Panc1 (cell line): ENCODE results near the gene KCNH6. TPM values are rescaled to one million over a fixed set of nuclear protein-coding genes. Genes with fewer than 3 reads are reported as not detected.

Source experiments
- ATAC-seq: fragments of 200-7000 bp; cut with Tn5 transposase; 2 replicates; pipeline ENCODE4 v1.9.1; 2020; ENCODE audit warnings: mild to moderate bottlenecking, moderate library complexity
- BruUV-seq: library from RNA; stranded (reverse); fragments of 400-500 nt; replicated peaks from 2 replicates; lab custom pipeline; 2021; lab: Mats Ljungman, UMichigan
- CTCF ChIA-PET: fragments of 300-600 bp; sonication (Branson Sonifier 250); formaldehyde crosslinking; loops from one replicate; lab custom pipeline; 2022; ENCODE audit warnings: antibody characterized with exemption; lab: Charles Lee
- POLR2A ChIA-PET: fragments of 300-600 bp; sonication (Branson Sonifier 250); formaldehyde crosslinking; loops from one replicate; lab custom pipeline; 2022; ENCODE audit warnings: antibody characterized with exemption; lab: Charles Lee
- DNase-seq: peaks from one replicate; pipeline ENCODE4 v3.0.0-alpha.2; 2010; ENCODE audit warnings: low read depth, low spot score
- H3K27ac ChIP-seq: 2 replicates; pipeline ENCODE4 v1.5.1; 2011; ENCODE audit warnings: mild to moderate bottlenecking, low read length, inconsistent platforms
- H3K27me3 ChIP-seq: fragments of 200-500 bp; sonication (Bioruptor generic); 2 replicates; pipeline ENCODE4 v1.6.0; 2014; ENCODE audit warnings: low read length, inconsistent platforms; ENCODE audit not compliant: control insufficient read depth, insufficient read depth
- H3K36me3 ChIP-seq: fragments of 200-500 bp; sonication (Bioruptor generic); 2 replicates; pipeline ENCODE4 v1.5.1; 2014; ENCODE audit warnings: inconsistent platforms, mild to moderate bottlenecking, low read length, moderate library complexity; ENCODE audit not compliant: control insufficient read depth, insufficient read depth
- H3K4me1 ChIP-seq: 2 replicates; pipeline ENCODE4 v1.5.1; 2011; ENCODE audit warnings: inconsistent platforms, mild to moderate bottlenecking, low read length, moderate library complexity; ENCODE audit not compliant: control insufficient read depth, insufficient read depth
- H3K4me3 ChIP-seq, 2 experiments: 2 replicates each; pipeline ENCODE4 v1.5.1; 2011 to 2012; ENCODE audit warnings: low read depth in 2 of 2, low read length in 2 of 2, mild to moderate bottlenecking in 2 of 2, inconsistent platforms in 1 of 2, moderate library complexity in 1 of 2
- H3K9me3 ChIP-seq: fragments of 200-500 bp; sonication (Bioruptor generic); 2 replicates; pipeline ENCODE4 v1.5.1; 2014; ENCODE audit warnings: low read depth, mild to moderate bottlenecking, inconsistent platforms, low read length, moderate library complexity; ENCODE audit not compliant: control insufficient read depth, insufficient read depth
- POLR2AphosphoS5 ChIP-seq: IDR thresholded peaks from 2 replicates; pipeline ENCODE4 v1.6.1; 2012; ENCODE audit warnings: mild to moderate bottlenecking, low read depth, low read length, moderate library complexity
- SIN3A ChIP-seq: IDR thresholded peaks from 2 replicates; pipeline ENCODE4 v1.6.1; 2012; ENCODE audit warnings: low read depth, mild to moderate bottlenecking, low read length, moderate library complexity, borderline replicate concordance; ENCODE audit not compliant: insufficient read depth
- TCF7L2 ChIP-seq: IDR thresholded peaks from 2 replicates; pipeline ENCODE4 v1.6.1; 2011; ENCODE audit warnings: mild to moderate bottlenecking, low read depth, low read length, inconsistent platforms
- in situ Hi-C: cut with HindIII; loops from 2 replicates; pipeline ENCODE4 v1.10.0; 2016; ENCODE audit warnings: low sequenced_read_pairs, low pct_unique_long_range_greater_than_20kb
- intact Hi-C: fragments of 100-400 bp; cut with micrococcal nuclease; formaldehyde crosslinking; loops from one replicate; pipeline ENCODE4 v1.10.0; 2022; ENCODE audit not compliant: unreplicated experiment
- total RNA-seq: library from RNA; stranded (reverse); gene quantifications from one replicate; pipeline ENCODE4 v1.2.1, GENCODE V29; 2021; ENCODE audit not compliant: unreplicated experiment
- TF ChIP-seq, protein P1 (sequence below): fragments of 450-650 bp; IDR thresholded peaks from 2 replicates; pipeline ENCODE4 v1.5.1; 2017; ENCODE audit warnings: mild to moderate bottlenecking
- TF ChIP-seq, protein P2 (sequence below), 2 experiments: IDR thresholded peaks; 2 replicates each; pipeline ENCODE4 v1.6.1; 2011 to 2012; ENCODE audit warnings: low read depth in 2 of 2, control low read depth in 1 of 2, low read length in 1 of 2, mild to moderate bottlenecking in 1 of 2, moderate library complexity in 1 of 2; ENCODE audit not compliant: insufficient read depth in 1 of 2

Gene KCNH6
- total RNA-seq, 1 experiment from 2014 or later, result not detected

DNA sequence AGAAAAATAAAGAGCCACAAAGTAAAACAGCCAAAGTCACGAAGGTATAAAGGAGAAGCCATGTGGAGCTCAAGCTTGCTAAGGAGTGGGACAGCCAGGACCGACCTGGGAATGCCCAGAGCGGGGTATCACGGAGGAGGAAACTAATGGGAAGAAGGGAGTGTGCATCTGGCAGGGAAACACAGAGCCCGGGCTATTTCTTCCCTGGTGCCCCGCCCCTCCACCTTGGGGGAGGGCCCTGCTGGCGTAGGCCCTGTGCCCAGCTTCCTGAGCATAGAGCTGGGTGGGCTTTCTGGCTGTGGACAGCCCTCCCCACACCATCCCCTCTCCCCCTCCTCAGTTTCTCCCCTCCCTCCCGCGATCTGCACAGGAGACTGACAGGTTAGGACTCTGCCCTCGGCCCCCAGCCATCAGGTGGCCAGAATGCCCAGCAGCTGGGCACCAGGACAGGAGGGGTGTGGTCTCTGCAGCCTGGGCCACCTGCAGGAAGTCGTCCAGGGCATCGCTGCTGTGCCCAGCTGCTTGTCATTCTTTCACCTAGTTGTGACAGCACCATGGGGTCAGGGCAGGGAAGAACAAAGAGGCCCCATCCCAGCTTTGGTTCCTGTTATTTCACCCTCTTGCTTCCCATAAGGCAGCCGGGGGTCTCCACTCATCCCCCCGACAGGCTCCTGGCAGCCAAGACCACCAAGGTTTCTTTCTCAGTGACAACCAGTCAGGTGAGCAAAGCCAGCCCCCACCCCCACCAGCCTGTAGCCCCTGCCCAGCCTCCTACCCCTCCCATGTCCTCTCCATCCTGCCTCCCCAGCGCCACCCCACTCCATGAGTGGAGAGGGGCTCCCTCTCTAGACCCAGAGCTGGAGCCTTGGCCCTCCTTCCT is 20.0 kb downstream of the KCNH6 start:
- POLR2A ChIA-PET, result no interaction called here

DNA sequence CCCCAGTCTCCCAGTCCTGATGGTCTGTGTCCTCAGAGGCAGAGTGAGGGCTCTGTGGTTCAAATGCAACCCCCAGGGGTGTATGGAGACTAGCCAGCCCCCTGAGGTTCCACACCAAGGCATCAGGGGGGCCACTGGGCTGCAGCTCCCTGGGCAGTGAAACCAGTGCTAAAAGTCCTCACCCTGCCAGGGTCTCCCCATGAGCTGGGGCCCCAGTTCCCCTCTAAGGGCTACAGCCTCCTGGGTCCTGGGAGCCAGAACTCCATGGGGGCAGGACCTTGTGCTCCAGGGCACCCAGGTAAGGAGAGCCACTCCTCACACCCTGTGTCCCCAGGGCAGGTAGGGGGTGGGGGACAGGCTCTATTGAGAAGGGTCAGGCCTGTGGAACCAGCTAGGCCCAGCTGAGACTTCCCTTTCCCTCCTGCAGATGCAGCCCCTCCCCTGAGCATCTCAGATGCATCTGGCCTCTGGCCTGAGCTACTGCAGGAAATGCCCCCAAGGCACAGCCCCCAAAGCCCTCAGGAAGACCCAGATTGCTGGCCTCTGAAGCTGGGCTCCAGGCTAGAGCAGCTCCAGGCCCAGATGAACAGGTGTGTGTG is 20.8 kb downstream of the KCNH6 start:
- no peak for ATAC-seq
- no peaks in the 10 kb centered on the region for H3K9me3 ChIP-seq
- POLR2A ChIA-PET, result interaction anchor here (0.6 to 0.7 kb wide), 2 partner anchors 16 to 1125 kb away, joined by 3 to 5 read pairs; no protein-coding TSS in a partner anchor
- CTCF ChIA-PET, result no interaction called here
- no peaks in the 10 kb centered on the region for H3K4me1 ChIP-seq
- in situ Hi-C loops, result no loop called here
- no TSS peak for BruUV-seq
- H3K27ac ChIP-seq, result no peak overlapping the region
- no peaks in the 10 kb centered on the region for H3K27me3 ChIP-seq
- no peak overlapping the region for H3K4me3 ChIP-seq
- no peak for DNase-seq
- TF ChIP-seq, protein P1, sequence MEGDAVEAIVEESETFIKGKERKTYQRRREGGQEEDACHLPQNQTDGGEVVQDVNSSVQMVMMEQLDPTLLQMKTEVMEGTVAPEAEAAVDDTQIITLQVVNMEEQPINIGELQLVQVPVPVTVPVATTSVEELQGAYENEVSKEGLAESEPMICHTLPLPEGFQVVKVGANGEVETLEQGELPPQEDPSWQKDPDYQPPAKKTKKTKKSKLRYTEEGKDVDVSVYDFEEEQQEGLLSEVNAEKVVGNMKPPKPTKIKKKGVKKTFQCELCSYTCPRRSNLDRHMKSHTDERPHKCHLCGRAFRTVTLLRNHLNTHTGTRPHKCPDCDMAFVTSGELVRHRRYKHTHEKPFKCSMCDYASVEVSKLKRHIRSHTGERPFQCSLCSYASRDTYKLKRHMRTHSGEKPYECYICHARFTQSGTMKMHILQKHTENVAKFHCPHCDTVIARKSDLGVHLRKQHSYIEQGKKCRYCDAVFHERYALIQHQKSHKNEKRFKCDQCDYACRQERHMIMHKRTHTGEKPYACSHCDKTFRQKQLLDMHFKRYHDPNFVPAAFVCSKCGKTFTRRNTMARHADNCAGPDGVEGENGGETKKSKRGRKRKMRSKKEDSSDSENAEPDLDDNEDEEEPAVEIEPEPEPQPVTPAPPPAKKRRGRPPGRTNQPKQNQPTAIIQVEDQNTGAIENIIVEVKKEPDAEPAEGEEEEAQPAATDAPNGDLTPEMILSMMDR, result no peak
- no peak for TF ChIP-seq TCF7L2
- TF ChIP-seq SIN3A, result no peak
- TF ChIP-seq, protein P2, sequence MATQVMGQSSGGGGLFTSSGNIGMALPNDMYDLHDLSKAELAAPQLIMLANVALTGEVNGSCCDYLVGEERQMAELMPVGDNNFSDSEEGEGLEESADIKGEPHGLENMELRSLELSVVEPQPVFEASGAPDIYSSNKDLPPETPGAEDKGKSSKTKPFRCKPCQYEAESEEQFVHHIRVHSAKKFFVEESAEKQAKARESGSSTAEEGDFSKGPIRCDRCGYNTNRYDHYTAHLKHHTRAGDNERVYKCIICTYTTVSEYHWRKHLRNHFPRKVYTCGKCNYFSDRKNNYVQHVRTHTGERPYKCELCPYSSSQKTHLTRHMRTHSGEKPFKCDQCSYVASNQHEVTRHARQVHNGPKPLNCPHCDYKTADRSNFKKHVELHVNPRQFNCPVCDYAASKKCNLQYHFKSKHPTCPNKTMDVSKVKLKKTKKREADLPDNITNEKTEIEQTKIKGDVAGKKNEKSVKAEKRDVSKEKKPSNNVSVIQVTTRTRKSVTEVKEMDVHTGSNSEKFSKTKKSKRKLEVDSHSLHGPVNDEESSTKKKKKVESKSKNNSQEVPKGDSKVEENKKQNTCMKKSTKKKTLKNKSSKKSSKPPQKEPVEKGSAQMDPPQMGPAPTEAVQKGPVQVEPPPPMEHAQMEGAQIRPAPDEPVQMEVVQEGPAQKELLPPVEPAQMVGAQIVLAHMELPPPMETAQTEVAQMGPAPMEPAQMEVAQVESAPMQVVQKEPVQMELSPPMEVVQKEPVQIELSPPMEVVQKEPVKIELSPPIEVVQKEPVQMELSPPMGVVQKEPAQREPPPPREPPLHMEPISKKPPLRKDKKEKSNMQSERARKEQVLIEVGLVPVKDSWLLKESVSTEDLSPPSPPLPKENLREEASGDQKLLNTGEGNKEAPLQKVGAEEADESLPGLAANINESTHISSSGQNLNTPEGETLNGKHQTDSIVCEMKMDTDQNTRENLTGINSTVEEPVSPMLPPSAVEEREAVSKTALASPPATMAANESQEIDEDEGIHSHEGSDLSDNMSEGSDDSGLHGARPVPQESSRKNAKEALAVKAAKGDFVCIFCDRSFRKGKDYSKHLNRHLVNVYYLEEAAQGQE (IDR thresholded peaks at IDR 0.05; ENCODE audit: insufficient read depth in 1 of 2, low read depth in 2 of 2, low read length in 1 of 2), result no peak
- no peak for TF ChIP-seq POLR2AphosphoS5
- intact Hi-C loops, result no loop called here
- H3K36me3 ChIP-seq, result no peaks in the 10 kb centered on the region

More for the DNA sequence above, 20.0 kb downstream of the KCNH6 start:
- Histone ChIP-seq H3K4me3 (no peak overlapping the region), H3K27ac (no peak overlapping the region), H3K4me1 (no peaks in the 10 kb centered on the region), H3K9me3 (no peaks in the 10 kb centered on the region), H3K36me3 (no peaks in the 10 kb centered on the region), H3K27me3 (no peaks in the 10 kb centered on the region)
- CTCF ChIA-PET, result interaction anchor here (0.6 kb wide), 1 partner anchor 870 kb away, joined by 3 read pairs; no protein-coding TSS in a partner anchor
- TF ChIP-seq TCF7L2, result no peak
- TF ChIP-seq POLR2AphosphoS5, result no peak
- TF ChIP-seq, protein P2 (IDR thresholded peaks at IDR 0.05; ENCODE audit: insufficient read depth in 1 of 2, low read depth in 2 of 2, low read length in 1 of 2), result no peak
- TF ChIP-seq, protein P1, result no peak
- TF ChIP-seq SIN3A, result no peak
- intact Hi-C loops (no loop called here), in situ Hi-C loops (no loop called here)
- BruUV-seq, result no TSS peak
- DNase-seq (no peak), ATAC-seq (no peak)
